OCI-LY1 (cell line): ENCODE data around the gene MED27.

Source experiments
- H2AFZ ChIP-seq: fragments of 200-600 bp; sonication (generic), shearing (Covaris generic); 2 replicates; pipeline ENCODE4 v1.6.0; 2014; ENCODE audit warnings: antibody characterized with exemption, mild to moderate bottlenecking, low read length
- H3F3A ChIP-seq: fragments of 200-600 bp; sonication (generic), shearing (Covaris generic); 2 replicates; pipeline ENCODE4 v1.6.0; 2014; ENCODE audit warnings: mild to moderate bottlenecking, antibody characterized with exemption, low read length, moderate library complexity; ENCODE audit not compliant: insufficient read depth
- H3K27ac ChIP-seq: fragments of 200-600 bp; sonication (generic); 2 replicates; pipeline ENCODE4 v1.5.1; 2014; ENCODE audit warnings: low read length, mixed run types, mild to moderate bottlenecking, low read depth; ENCODE audit not compliant: poor library complexity, severe bottlenecking
- H3K27me3 ChIP-seq: fragments of 200-600 bp; sonication (generic); 2 replicates; pipeline ENCODE4 v1.6.0; 2014; ENCODE audit warnings: antibody characterized with exemption, mild to moderate bottlenecking, low read length, moderate library complexity; ENCODE audit not compliant: insufficient read depth
- H3K36me3 ChIP-seq: fragments of 200-600 bp; sonication (generic); 2 replicates; pipeline ENCODE4 v1.6.1; 2014; ENCODE audit warnings: mild to moderate bottlenecking, antibody characterized with exemption, low read length, moderate library complexity, mixed read lengths; ENCODE audit not compliant: insufficient read depth
- H3K4me1 ChIP-seq: fragments of 200-600 bp; sonication (generic); 2 replicates; pipeline ENCODE4 v1.5.1; 2014; ENCODE audit warnings: mild to moderate bottlenecking, low read length, moderate library complexity; ENCODE audit not compliant: insufficient read depth, severe bottlenecking
- H3K4me2 ChIP-seq: fragments of 200-600 bp; sonication (generic), shearing (Covaris generic); 2 replicates; pipeline ENCODE4 v1.6.1; 2014; ENCODE audit warnings: low read length
- H3K4me3 ChIP-seq: fragments of 200-600 bp; sonication (generic); 2 replicates; pipeline ENCODE4 v1.5.1; 2014; ENCODE audit warnings: low read length, low read depth, mild to moderate bottlenecking, mixed read lengths; ENCODE audit not compliant: poor library complexity, severe bottlenecking
- H3K79me2 ChIP-seq: fragments of 200-600 bp; shearing (Covaris generic); 2 replicates; pipeline ENCODE4 v1.6.1; 2016; ENCODE audit warnings: mixed run types, low read length, mixed read lengths; ENCODE audit not compliant: insufficient read depth
- H3K9ac ChIP-seq: fragments of 200-600 bp; sonication (generic), shearing (Covaris generic); 2 replicates; pipeline ENCODE4 v1.6.1; 2014; ENCODE audit warnings: mild to moderate bottlenecking, low read length, mixed read lengths
- H3K9me2 ChIP-seq: fragments of 200-600 bp; sonication (generic), shearing (Covaris generic); 2 replicates; pipeline ENCODE4 v1.6.1; 2014; ENCODE audit warnings: low read depth, mild to moderate bottlenecking, low read length, mixed read lengths
- H3K9me3 ChIP-seq: fragments of 200-600 bp; shearing (Covaris generic); 2 replicates; pipeline ENCODE4 v1.6.1; 2014; ENCODE audit warnings: low read length, mixed read lengths
- H4K20me1 ChIP-seq: fragments of 200-600 bp; sonication (generic), shearing (Covaris generic); 2 replicates; pipeline ENCODE4 v1.6.0; 2016; ENCODE audit warnings: mild to moderate bottlenecking, low read length; ENCODE audit not compliant: insufficient read depth
- CTCF ChIP-seq: fragments of 200-600 bp; sonication (generic), shearing (Covaris generic); IDR thresholded peaks from 2 replicates; pipeline ENCODE4 v1.5.1; 2017; ENCODE audit warnings: mild to moderate bottlenecking, antibody characterized with exemption, low read length, moderate library complexity, mixed read lengths
- EZH2 ChIP-seq: fragments of 200-600 bp; sonication (generic), shearing (Covaris generic); IDR thresholded peaks from 2 replicates; pipeline ENCODE4 v1.8.0; 2017; ENCODE audit warnings: borderline replicate concordance, mixed run types, mild to moderate bottlenecking, antibody characterized with exemption, low read length, moderate library complexity, mixed read lengths

Gene MED27

GRCh38 chr9:132056717-132057560 lies 22.7 kb downstream of the MED27 start:
- Histone ChIP-seq H3K4me2 (no peak overlapping the region), H3K36me3 (peaks cover 25% of the 10 kb centered on the region), H3K9me2 (no peaks in the 10 kb centered on the region), H3K27me3 (no peaks in the 10 kb centered on the region), H3K27ac (no peak overlapping the region), H2AFZ (no peak overlapping the region), H3K4me1 (no peaks in the 10 kb centered on the region), H3K9ac (no peak overlapping the region), H3K9me3 (peaks cover 5% of the 10 kb centered on the region), H4K20me1 (no peaks in the 10 kb centered on the region; the same call in 1 of the 2 replicates), H3K79me2 (no peaks in the 10 kb centered on the region), H3F3A (no peaks in the 10 kb centered on the region), H3K4me3 (no peak overlapping the region)
- TF ChIP-seq EZH2, result no peak
- TF ChIP-seq CTCF, result no peak

GRCh38 chr9:132055756-132056155 lies 23.9 kb downstream of the MED27 start:
- Histone ChIP-seq H3K4me1 (no peaks in the 10 kb centered on the region), H3K9me2 (no peaks in the 10 kb centered on the region), H3K79me2 (no peaks in the 10 kb centered on the region), H3K4me2 (no peak overlapping the region), H4K20me1 (no peaks in the 10 kb centered on the region; the same call in 1 of the 2 replicates), H3K4me3 (no peak overlapping the region), H3K9me3 (peaks cover 5% of the 10 kb centered on the region), H3K27ac (no peak overlapping the region), H3K9ac (no peak overlapping the region), H3K27me3 (no peaks in the 10 kb centered on the region), H3F3A (no peaks in the 10 kb centered on the region), H2AFZ (no peak overlapping the region), H3K36me3 (peaks cover 25% of the 10 kb centered on the region)
- no peak for TF ChIP-seq EZH2
- no peak for TF ChIP-seq CTCF

GRCh38 chr9:132054024-132054423 lies 25.6 kb downstream of the MED27 start:
- Histone ChIP-seq H3K27ac (no peak overlapping the region), H3K4me3 (no peak overlapping the region), H3K9ac (no peak overlapping the region), H4K20me1 (no peaks in the 10 kb centered on the region; the same call in 1 of the 2 replicates), H3K9me2 (no peaks in the 10 kb centered on the region), H3K36me3 (peaks cover 10% of the 10 kb centered on the region), H3K79me2 (no peaks in the 10 kb centered on the region), H3K9me3 (peaks cover 4% of the 10 kb centered on the region; the same call in 1 of the 2 replicates), H3K4me1 (no peaks in the 10 kb centered on the region), H3F3A (no peaks in the 10 kb centered on the region), H2AFZ (no peak overlapping the region), H3K4me2 (no peak overlapping the region), H3K27me3 (no peaks in the 10 kb centered on the region)
- no peak for TF ChIP-seq EZH2
- no peak for TF ChIP-seq CTCF
